ENCODE data around the gene ACP5.

The ACP5 gene

DNA sequence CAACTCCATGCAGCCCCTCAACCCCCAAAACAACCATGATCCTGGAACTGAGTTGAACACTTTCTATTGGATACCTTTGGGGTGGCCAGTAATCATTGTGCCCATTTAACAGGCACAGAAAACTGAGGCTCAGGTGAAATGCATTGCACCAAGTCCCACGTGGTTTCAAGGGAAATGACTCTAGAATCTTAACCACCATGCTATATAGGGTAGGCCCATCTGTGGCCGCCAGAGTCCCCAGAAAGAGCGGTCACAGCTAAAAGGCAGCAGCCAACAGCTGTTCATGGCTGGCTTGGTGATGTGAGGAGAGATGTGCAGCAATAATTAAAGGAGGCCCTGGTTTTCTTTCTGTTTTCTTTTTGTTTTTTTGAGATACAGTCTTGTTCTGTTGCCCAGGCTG is 36.2 kb downstream of the ACP5 start:
- TF ChIP-seq, protein P1, sequence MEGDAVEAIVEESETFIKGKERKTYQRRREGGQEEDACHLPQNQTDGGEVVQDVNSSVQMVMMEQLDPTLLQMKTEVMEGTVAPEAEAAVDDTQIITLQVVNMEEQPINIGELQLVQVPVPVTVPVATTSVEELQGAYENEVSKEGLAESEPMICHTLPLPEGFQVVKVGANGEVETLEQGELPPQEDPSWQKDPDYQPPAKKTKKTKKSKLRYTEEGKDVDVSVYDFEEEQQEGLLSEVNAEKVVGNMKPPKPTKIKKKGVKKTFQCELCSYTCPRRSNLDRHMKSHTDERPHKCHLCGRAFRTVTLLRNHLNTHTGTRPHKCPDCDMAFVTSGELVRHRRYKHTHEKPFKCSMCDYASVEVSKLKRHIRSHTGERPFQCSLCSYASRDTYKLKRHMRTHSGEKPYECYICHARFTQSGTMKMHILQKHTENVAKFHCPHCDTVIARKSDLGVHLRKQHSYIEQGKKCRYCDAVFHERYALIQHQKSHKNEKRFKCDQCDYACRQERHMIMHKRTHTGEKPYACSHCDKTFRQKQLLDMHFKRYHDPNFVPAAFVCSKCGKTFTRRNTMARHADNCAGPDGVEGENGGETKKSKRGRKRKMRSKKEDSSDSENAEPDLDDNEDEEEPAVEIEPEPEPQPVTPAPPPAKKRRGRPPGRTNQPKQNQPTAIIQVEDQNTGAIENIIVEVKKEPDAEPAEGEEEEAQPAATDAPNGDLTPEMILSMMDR (IDR thresholded peaks at IDR 0.05; ENCODE audit: low read depth, low read length): no peak
- no peak overlapping the region for H3K4me3 ChIP-seq (replicated peaks in 1 of 2; ENCODE audit: low read depth in 2 of 2, low read length in 2 of 2)
- DNase-seq (ENCODE audit: low read depth in 2 of 2): no peak

DNA sequence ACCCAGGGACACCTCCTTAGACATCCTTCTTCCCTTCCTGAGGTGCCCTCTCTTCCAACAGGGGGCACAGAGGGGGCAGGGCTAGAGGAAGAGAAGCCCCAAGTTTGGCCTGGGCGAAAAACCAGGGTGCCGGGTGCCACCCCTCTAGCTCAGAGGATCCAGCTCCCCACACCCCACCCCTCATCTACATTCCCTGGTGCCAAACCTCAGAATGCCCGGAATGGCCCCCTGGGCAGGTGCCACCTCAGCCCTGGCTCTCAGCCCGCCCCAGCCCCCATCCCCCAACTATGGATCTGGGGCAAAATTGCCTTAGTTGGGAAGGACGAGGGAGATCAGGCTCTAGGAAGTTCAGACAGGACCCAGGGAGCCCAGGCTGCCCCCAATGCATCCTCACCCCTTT is 36.8 kb downstream of the ACP5 start:
- TF ChIP-seq, protein P1 (IDR thresholded peaks at IDR 0.05; ENCODE audit: low read depth, low read length): no peak
- H3K4me3 ChIP-seq (replicated peaks in 1 of 2; ENCODE audit: low read depth in 2 of 2, low read length in 2 of 2): no peak overlapping the region
- no peak for DNase-seq (ENCODE audit: low read depth in 2 of 2)

DNA sequence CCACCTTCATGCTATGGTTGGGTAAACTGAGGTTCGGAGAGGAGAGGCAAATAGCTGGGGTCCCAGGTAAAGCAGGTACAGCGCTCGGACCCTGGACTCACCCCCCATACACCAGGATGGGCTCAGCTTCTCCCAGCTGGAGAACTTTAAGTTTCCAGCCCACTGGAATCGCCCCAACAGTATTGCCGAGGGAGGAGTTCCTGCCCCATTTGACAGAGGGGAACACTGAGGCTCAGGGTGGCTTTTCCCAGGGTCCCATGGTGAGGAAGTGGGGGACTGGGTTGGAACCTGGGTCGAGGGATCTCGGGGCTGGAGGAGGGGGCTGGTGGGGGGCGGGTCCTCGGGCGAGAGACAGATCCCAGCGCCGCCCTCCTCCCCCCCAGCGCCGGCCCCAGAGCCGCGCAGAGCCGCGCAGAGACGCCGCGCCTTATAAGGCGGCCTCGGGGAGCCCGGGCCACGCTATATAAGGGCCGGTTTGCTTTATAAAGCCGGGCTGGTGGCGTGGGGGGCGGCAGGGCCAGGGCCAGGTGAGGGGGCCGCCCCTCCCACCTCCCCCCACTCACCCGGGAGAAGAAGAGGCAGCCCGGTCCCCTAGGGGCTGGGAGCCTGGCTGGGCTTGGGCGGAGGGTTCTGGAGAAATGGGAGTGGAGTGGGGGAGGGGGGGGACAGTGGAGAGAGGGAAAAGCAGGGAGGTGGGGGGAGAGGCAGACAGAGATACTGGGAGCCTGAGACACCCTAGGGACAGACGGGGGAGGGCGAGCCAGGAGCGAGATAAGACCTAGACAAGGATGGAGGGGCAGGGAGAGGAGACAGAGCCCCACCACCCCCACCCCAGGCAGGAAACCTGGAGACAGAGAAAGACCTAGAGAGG is 37.7 kb downstream of the ACP5 start:
- TF ChIP-seq, protein P1 (IDR thresholded peaks at IDR 0.05; ENCODE audit: low read depth, low read length): no peak
- DNase-seq (ENCODE audit: low read depth in 2 of 2): no peak
- H3K4me3 ChIP-seq (replicated peaks in 1 of 2; ENCODE audit: low read depth in 2 of 2, low read length in 2 of 2): peak overlapping the region in 1 of 2 donors; percentile 14

DNA sequence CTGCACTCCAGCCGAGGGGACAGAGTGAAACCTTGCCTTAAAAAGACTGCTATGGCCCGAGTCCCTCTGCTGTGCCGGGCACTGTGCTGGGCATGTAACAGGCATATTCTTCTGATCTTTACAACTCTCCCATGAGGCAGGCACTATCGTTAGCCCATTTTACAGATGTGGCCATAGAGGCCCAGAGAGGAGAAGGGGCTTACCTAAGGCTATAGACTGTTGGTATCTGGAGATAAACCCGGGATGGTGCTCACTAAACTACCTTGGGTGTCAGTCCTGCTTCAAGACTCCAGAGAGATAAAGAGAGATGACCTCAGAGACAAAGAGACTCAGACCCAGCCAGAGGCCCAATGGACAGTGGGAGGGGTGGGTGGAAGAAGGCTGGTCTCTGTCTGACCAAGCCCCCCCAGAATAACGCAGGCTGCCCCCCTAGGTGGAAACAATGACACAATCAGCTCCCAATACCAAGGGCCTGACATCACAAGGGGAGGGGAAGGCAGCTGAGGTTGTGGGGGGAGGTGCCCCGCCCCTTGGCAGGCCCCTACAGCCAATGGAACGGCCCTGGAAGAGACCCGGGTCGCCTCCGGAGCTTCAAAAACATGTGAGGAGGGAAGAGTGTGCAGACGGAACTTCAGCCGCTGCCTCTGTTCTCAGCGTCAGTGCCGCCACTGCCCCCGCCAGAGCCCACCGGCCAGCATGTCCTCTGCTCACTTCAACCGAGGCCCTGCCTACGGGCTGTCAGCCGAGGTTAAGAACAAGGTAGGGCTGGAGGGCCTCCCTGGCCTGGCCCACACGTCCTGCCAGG is 39.0 kb downstream of the ACP5 start, which contains the start of gene CNN1:
CNN1 (plus strand) TSS at position 620 of the 805 bp plus-strand sequence; CDS start at position 697, 77 bp downstream.
- TF ChIP-seq, protein P1 (IDR thresholded peaks at IDR 0.05; ENCODE audit: low read depth, low read length): no peak
- DNase-seq (ENCODE audit: low read depth in 2 of 2): peak; percentile 54 to 60
- H3K4me3 ChIP-seq (replicated peaks in 1 of 2; ENCODE audit: low read depth in 2 of 2, low read length in 2 of 2): peak within 1 kb of the TSS in 1 of 2 donors; percentile 14

DNA sequence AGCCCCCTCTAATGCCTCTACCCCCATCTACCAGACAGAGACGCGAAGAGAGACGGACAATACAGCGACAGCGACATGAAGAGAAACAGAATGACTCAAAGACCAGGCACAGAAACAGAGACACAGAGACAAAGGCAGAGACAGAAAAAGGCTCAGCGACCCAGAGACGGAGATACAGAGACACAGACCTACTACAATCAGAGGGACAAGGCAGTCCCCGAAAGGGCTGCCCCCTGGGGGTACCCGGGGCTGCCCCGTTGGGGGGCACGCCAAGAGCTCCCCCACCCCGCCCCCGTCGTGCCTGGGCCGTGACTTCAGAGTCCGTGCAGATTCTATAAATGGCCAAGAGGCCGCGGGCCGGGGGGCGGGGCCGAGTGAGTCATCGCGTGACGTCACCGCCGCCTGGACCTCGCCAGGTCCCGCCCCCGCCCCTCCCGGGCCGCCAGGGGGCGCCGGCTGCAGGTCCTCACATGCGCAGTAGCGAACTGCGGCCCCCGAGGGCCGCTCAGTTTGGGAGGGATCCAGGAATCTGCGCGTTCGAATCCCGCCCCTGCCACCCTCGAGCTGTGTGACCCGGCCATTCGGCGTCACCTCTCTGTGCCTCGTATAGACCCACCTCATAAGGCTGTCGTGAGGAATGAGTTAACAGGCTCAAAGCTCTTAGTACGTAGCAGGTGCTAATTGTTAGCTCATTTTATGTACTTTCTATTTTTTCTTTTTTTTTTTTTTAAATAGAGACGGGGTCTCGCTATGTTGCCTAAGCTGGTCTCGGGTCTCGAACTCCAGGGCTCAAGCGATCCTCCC is 41.5 kb downstream of the ACP5 start:
- TF ChIP-seq, protein P1 (IDR thresholded peaks at IDR 0.05; ENCODE audit: low read depth, low read length): peak; percentile 65
- DNase-seq (ENCODE audit: low read depth in 2 of 2): peak; percentile 92

DNA sequence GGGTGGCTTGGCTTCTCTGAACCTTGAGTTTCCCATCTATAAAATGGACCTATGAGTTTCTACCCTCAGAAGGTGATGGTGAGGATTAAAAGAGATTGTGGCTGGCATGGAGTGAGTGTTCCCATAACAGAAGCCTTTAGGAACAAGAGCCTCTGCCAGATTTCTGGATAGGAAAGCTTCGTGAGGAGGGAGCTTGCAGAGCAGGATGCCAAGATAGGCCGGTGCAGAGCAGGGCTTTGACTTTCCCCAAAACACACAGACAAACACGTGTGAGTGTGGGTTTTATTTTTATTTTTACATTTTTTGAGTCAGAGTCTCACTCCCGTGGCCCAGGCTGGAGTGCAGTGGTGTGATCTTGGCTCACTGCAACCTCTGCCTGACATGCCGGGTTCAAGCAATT is 42.5 kb downstream of the ACP5 start:
- TF ChIP-seq, protein P1 (IDR thresholded peaks at IDR 0.05; ENCODE audit: low read depth, low read length): no peak
- H3K4me3 ChIP-seq (replicated peaks in 1 of 2; ENCODE audit: low read depth in 2 of 2, low read length in 2 of 2): no peak overlapping the region
- no peak for DNase-seq (ENCODE audit: low read depth in 2 of 2)

More for the DNA sequence above, 41.5 kb downstream of the ACP5 start:
- peak overlapping the region; percentile 34 to 35 for H3K4me3 ChIP-seq (replicated peaks in 1 of 2; ENCODE audit: low read depth in 2 of 2, low read length in 2 of 2)
